Hematopoietic multipotent progenitor cell treated with erythropoietin and hydrocortisone succinate and interleukin-3 and kit ligand, for 4 days (in vitro differentiated cells): ENCODE data around the gene KIAA0513.

Experiments
- DNase-seq: peaks from one replicate; pipeline ENCODE4 v3.0.0-alpha.2; 2015

Gene KIAA0513

GRCh38 chr16:85075236-85075924, 47.8 kb downstream of the KIAA0513 start:
- DNase-seq, result no peak

GRCh38 chr16:85077039-85077438, 49.4 kb downstream of the KIAA0513 start:
- peak; percentile 49 for DNase-seq

GRCh38 chr16:85077576-85078125, 50.1 kb downstream of the KIAA0513 start:
- DNase-seq, result no peak

GRCh38 chr16:85078226-85078625, 50.6 kb downstream of the KIAA0513 start:
- DNase-seq, result peak; percentile 35

GRCh38 chr16:85078952-85079351, 51.4 kb downstream of the KIAA0513 start:
- no peak for DNase-seq

GRCh38 chr16:85079785-85080570, 52.4 kb downstream of the KIAA0513 start:
- no peak for DNase-seq

- no peak for DNase-seq
Observed at GRCh38 chr16:85081038-85081437, 53.4 kb downstream of the KIAA0513 start.

- DNase-seq, result no peak
Observed at GRCh38 chr16:85081765-85082164, 54.2 kb downstream of the KIAA0513 start.

GRCh38 chr16:85082173-85083050, 54.8 kb downstream of the KIAA0513 start:
- no peak for DNase-seq

GRCh38 chr16:85083051-85083639, 55.5 kb downstream of the KIAA0513 start:
- DNase-seq, result no peak

GRCh38 chr16:85084841-85085510, 57.4 kb downstream of the KIAA0513 start:
- DNase-seq, result no peak

GRCh38 chr16:85085721-85086120, 58.1 kb downstream of the KIAA0513 start:
- DNase-seq, result no peak

GRCh38 chr16:85086347-85087291, 59.0 kb downstream of the KIAA0513 start:
- DNase-seq, result peak; percentile 91

- DNase-seq, result no peak
Observed at GRCh38 chr16:85087899-85088569, 60.4 kb downstream of the KIAA0513 start.

GRCh38 chr16:85088570-85089199, 61.1 kb downstream of the KIAA0513 start:
- no peak for DNase-seq

- no peak for DNase-seq
Observed at GRCh38 chr16:85089525-85089924, 61.9 kb downstream of the KIAA0513 start.

GRCh38 chr16:85090181-85090580, 62.6 kb downstream of the KIAA0513 start:
- DNase-seq, result no peak

GRCh38 chr16:85090873-85091521, 63.4 kb downstream of the KIAA0513 start:
- DNase-seq, result peak; percentile 73

GRCh38 chr16:85091522-85091910, 63.9 kb downstream of the KIAA0513 start:
- DNase-seq, result no peak
